K562 (cell line): ENCODE results near the gene KLF1. TPM values are rescaled to one million over a fixed set of nuclear protein-coding genes. Genes with fewer than 3 reads are reported as not detected.

Experiments
- ATAC-seq: fragments of 200-7000 bp; cut with Tn5 transposase; 3 replicates; pipeline ENCODE4 v1.9.1; 2020; ENCODE audit warnings: moderate library complexity
- BruUV-seq: library from RNA; stranded (reverse); fragments of 400-500 nt; replicated peaks from 2 replicates; lab custom pipeline; 2021; lab: Mats Ljungman, UMichigan
- CTCF ChIA-PET: fragments of 300-600 bp; formaldehyde crosslinking; extraction: SDS; loops from one replicate; lab custom pipeline; 2021; ENCODE audit warnings: low intra/inter-chr PET ratio; lab: Yijun Ruan, JAX
- POLR2A ChIA-PET: fragments of 300-600, 350-650 bp; sonication (Branson Sonifier 250); formaldehyde crosslinking; extraction: SDS; loops from one replicate; lab custom pipeline; 2021; ENCODE audit warnings: antibody characterized with exemption, inconsistent platforms; lab: Yijun Ruan, JAX
- DNase-seq, 4 experiments: peaks; one replicate each; pipeline versions ENCODE4 v3.0.0 to v3.0.0-alpha.2; 2011 to 2018; ENCODE audit warnings: low spot score in 3 of 4, mixed read lengths in 3 of 4; ENCODE audit errors: extremely low read depth in 1 of 4
- FAIRE-seq: peaks from 2 replicates; lab custom pipeline; 2011; peaks lifted over from hg19 to GRCh38; lab: Jason Lieb, UNC
- H2AFZ ChIP-seq: 2 replicates; pipeline ENCODE4 v1.6.0; 2011; ENCODE audit warnings: low read depth, low read length, control low read depth, inconsistent platforms
- H3K27ac ChIP-seq: fragments of 200-600 bp; 3 replicates; pipeline ENCODE4 v1.8.0; 2011; ENCODE audit warnings: low read depth, mild to moderate bottlenecking, control low read depth, inconsistent platforms, low read length, moderate library complexity, mixed read lengths; ENCODE audit errors: extremely low read depth
- H3K27me3 ChIP-seq, 2 experiments: fragments of 300-600 bp in 1 of 2; 2 replicates in 1 of 2; 3 replicates in 1 of 2; pipeline versions ENCODE4 v1.6.0 to v1.8.0; 2011; ENCODE audit warnings: inconsistent platforms in 2 of 2, low read length in 2 of 2, mild to moderate bottlenecking in 1 of 2, mixed read lengths in 1 of 2, moderate library complexity in 1 of 2; ENCODE audit not compliant: control insufficient read depth in 2 of 2, insufficient read depth in 2 of 2
- H3K36me3 ChIP-seq: fragments of 300-600 bp; 3 replicates; pipeline ENCODE4 v1.8.0; 2011; ENCODE audit warnings: mild to moderate bottlenecking, low read length, inconsistent platforms; ENCODE audit not compliant: control insufficient read depth, insufficient read depth
- H3K4me1 ChIP-seq, 2 experiments: fragments of 200-600 bp in 1 of 2; replicated peaks in 1 of 2; 2 replicates in 1 of 2; 3 replicates in 1 of 2; pipeline versions ENCODE4 v1.5.1 to v1.8.0; 2011; ENCODE audit warnings: inconsistent platforms in 2 of 2, low read length in 2 of 2, mild to moderate bottlenecking in 1 of 2, mixed read lengths in 1 of 2, moderate library complexity in 1 of 2; ENCODE audit not compliant: control insufficient read depth in 2 of 2, insufficient read depth in 2 of 2
- H3K4me2 ChIP-seq: 2 replicates; pipeline ENCODE4 v1.6.1; 2011; ENCODE audit warnings: low read length, control low read depth, inconsistent platforms, mixed read lengths; ENCODE audit not compliant: insufficient read depth
- H3K4me3 ChIP-seq: fragments of 200-600 bp; sonication (generic), shearing (Covaris generic); 2 replicates; pipeline ENCODE4 v1.5.1; 2016; ENCODE audit warnings: control low read depth, inconsistent platforms
- H3K79me2 ChIP-seq: fragments of 200-600 bp; 3 replicates; pipeline ENCODE4 v1.8.0; 2011; ENCODE audit warnings: low read length, inconsistent platforms; ENCODE audit not compliant: control insufficient read depth, insufficient read depth
- H3K9ac ChIP-seq, 2 experiments: 2 replicates each; pipeline versions ENCODE4 v1.6.0 to v1.6.1; 2011; ENCODE audit warnings: low read depth in 2 of 2, low read length in 2 of 2, control low read depth in 1 of 2, inconsistent platforms in 1 of 2, mild to moderate bottlenecking in 1 of 2, mixed read lengths in 1 of 2; ENCODE audit not compliant: insufficient read depth in 1 of 2
- H3K9me1 ChIP-seq: one replicate; pipeline ENCODE4 v1.6.0; 2011; ENCODE audit warnings: inconsistent platforms, mild to moderate bottlenecking, low read length, moderate library complexity; ENCODE audit not compliant: control insufficient read depth, insufficient read depth
- H3K9me3 ChIP-seq: replicated peaks from 2 replicates; pipeline ENCODE4 v1.5.1; 2011; ENCODE audit warnings: low read depth, low read length, inconsistent platforms; ENCODE audit not compliant: control insufficient read depth, insufficient read depth
- H4K20me1 ChIP-seq: replicated peaks from 2 replicates; pipeline ENCODE4 v1.6.1; 2011; ENCODE audit warnings: low read length, inconsistent platforms, mixed read lengths; ENCODE audit not compliant: control insufficient read depth, insufficient read depth
- IRF9 ChIP-seq: fragments of 450-650 bp; IDR thresholded peaks from 2 replicates; pipeline ENCODE4 v1.6.1; 2016; ENCODE audit warnings: missing biosample characterization, missing genetic modification characterization
- MED1 ChIP-seq: sonication (generic); formaldehyde crosslinking; IDR thresholded peaks from 2 replicates; pipeline ENCODE4 v1.8.1; 2023; ENCODE audit warnings: missing genetic modification reagents, borderline replicate concordance
- TAF15 ChIP-seq: fragments of 200-400 bp; formaldehyde crosslinking; IDR thresholded peaks from 2 replicates; pipeline ENCODE4 v1.6.1; 2017; ENCODE audit warnings: mild to moderate bottlenecking, low read depth, low read length, moderate library complexity
- TAF7 ChIP-seq: fragments of 450-650 bp; IDR thresholded peaks from 2 replicates; pipeline ENCODE4 v1.6.1; 2016; ENCODE audit warnings: missing genetic modification characterization, missing compliant biosample characterization
- TCF7L2 ChIP-seq: fragments of 150-350 bp; IDR thresholded peaks from 2 replicates; pipeline ENCODE4 v1.6.1; 2016; ENCODE audit warnings: low read depth, mild to moderate bottlenecking, low read length, moderate library complexity
- U2AF1 ChIP-seq: fragments of 200-400 bp; formaldehyde crosslinking; optimal IDR thresholded peaks from 2 replicates; pipeline ENCODE3; 2017; ENCODE audit warnings: mild to moderate bottlenecking, low read depth, low read length, moderate library complexity
- ZBTB2 ChIP-seq: fragments of 450-650 bp; IDR thresholded peaks from 2 replicates; pipeline ENCODE4 v1.6.1; 2016; ENCODE audit warnings: antibody characterized with exemption
- ZC3H8 ChIP-seq: fragments of 450-650 bp; IDR thresholded peaks from 2 replicates; pipeline ENCODE4 v1.6.1; 2017
- WGBS: fragments of 100-300 bp; shearing (Covaris generic); methylation state at CpG from one replicate; pipeline ENCODE4 v1.1.6; 2016; ENCODE audit warnings: low coverage, mixed read lengths; ENCODE audit not compliant: insufficient coverage; ENCODE audit errors: missing lambda C conversion rate; 5-methylcytosine and 5-hydroxymethylcytosine counted together
- in situ Hi-C: fragments of 300-500 bp; cut with MboI; formaldehyde crosslinking; loops from 4 replicates; pipeline ENCODE4 v1.15.0; 2018; ENCODE audit warnings: inconsistent platforms, mixed read lengths
- intact Hi-C: fragments of 100-400 bp; cut with micrococcal nuclease; formaldehyde crosslinking; loops from 2 replicates; pipeline ENCODE4 v1.14.2; 2022
- polyA plus RNA-seq, 8 experiments: library from polyadenylated mRNA; depleted of rRNA in 4 of 8; stranded (reverse) in 5 of 8; unstranded in 3 of 8; fragments of >200 nt; fragmentation: Nextera tagmentation in 2 of 8; fragmentation: Illumina TruSeq in 1 of 8; extraction: Ambion mirVana in 2 of 8; extraction: Trizol in 1 of 8; gene quantifications; 2 replicates each; pipeline versions ENCODE4 v1.2.1 to v1.2.3, GENCODE V29; 2011 to 2014; ENCODE audit warnings: inconsistent platforms in 1 of 8, missing spikeins in 1 of 8
- total RNA-seq, 7 experiments: library from RNA; depleted of rRNA in 6 of 7; stranded (reverse); fragments of >200 nt in 6 of 7; fragmentation: Illumina TruSeq in 2 of 7; extraction: Trizol in 2 of 7; gene quantifications; 2 replicates each; pipeline versions ENCODE4 v1.2.1 to v1.2.3, GENCODE V29; 2011 to 2021; ENCODE audit warnings: low replicate concordance in 1 of 7
- TF ChIP-seq, protein P1 (sequence below): fragments of 250-450 bp; sonication (Bioruptor Pico); IDR thresholded peaks from 2 replicates; pipeline ENCODE4 v1.5.0; 2022; ENCODE audit warnings: mild to moderate bottlenecking

Gene KLF1
- total and polyA plus RNA-seq, 9 of the 15 experiments (the other 6 are each of a cell fraction or from before 2014, with no cell fraction given) = 8.4 to 163 (median 47.3) TPM

DNA sequence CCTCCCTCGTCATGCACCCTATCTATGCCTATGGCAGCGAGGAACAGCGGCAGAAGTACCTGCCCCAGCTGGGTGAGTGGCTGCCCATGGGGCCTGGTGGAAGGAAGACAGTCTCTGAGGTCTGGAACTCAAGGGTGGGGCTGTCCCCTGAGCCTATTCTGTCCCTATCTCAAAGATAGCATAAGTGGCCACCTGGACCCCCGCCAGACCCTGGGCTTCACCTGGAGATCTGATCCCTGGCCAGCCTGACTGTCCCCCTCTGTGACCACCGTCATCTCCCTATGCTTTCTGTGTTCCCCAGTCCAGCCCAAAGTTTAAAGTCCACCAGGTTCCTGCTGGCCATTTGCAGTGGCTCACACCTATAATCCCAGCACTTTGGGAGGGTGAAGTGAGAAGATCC is 6.6 kb upstream of the KLF1 start:
- WGBS = 93% methylated on average over 5 of the region's 5 CpGs
- in situ Hi-C loops = no loop called here
- no peak overlapping the region for H3K4me3 ChIP-seq
- peaks cover 4 to 44% of the 10 kb centered on the region in 2 experiments; a peak in 4 of 5 replicates for H3K4me1 ChIP-seq
- BruUV-seq = no TSS peak
- H3K9me3 ChIP-seq = no peaks in the 10 kb centered on the region
- FAIRE-seq = no peak
- H3K79me2 ChIP-seq = peaks cover 13% of the 10 kb centered on the region
- DNase-seq = no peak
- peaks cover 5% of the 10 kb centered on the region; the same call in 1 of the 2 replicates for H4K20me1 ChIP-seq
- no peak overlapping the region for H2AFZ ChIP-seq
- H3K36me3 ChIP-seq = peaks cover 52% of the 10 kb centered on the region; the same call in 2 of the 3 replicates
- CTCF ChIA-PET = no interaction called here
- peak overlapping the region in 1 of 2 experiments; percentile 65; a peak in 2 of 4 replicates for H3K9ac ChIP-seq
- ATAC-seq = no peak
- H3K27ac ChIP-seq = no peak overlapping the region
- no peaks in the 10 kb centered on the region for H3K27me3 ChIP-seq
- TF ChIP-seq U2AF1 = no peak
- no peak for TF ChIP-seq ZC3H8
- no peak for TF ChIP-seq TCF7L2
- no peak for TF ChIP-seq TAF7
- TF ChIP-seq ZBTB2 = no peak
- no peak for TF ChIP-seq IRF9 (tag)
- no peak for TF ChIP-seq TAF15
- TF ChIP-seq, protein P1, sequence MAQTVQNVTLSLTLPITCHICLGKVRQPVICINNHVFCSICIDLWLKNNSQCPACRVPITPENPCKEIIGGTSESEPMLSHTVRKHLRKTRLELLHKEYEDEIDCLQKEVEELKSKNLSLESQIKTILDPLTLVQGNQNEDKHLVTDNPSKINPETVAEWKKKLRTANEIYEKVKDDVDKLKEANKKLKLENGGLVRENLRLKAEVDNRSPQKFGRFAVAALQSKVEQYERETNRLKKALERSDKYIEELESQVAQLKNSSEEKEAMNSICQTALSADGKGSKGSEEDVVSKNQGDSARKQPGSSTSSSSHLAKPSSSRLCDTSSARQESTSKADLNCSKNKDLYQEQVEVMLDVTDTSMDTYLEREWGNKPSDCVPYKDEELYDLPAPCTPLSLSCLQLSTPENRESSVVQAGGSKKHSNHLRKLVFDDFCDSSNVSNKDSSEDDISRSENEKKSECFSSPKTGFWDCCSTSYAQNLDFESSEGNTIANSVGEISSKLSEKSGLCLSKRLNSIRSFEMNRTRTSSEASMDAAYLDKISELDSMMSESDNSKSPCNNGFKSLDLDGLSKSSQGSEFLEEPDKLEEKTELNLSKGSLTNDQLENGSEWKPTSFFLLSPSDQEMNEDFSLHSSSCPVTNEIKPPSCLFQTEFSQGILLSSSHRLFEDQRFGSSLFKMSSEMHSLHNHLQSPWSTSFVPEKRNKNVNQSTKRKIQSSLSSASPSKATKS = no peak
- no peak for TF ChIP-seq MED1 (CRISPR knock-in tag)
- no peak overlapping the region for H3K4me2 ChIP-seq
- intact Hi-C loops = no loop called here
- H3K9me1 ChIP-seq = no peaks in the 10 kb centered on the region
- POLR2A ChIA-PET = interaction anchor here (0.6 to 1.2 kb wide), 4 partner anchors 9 to 49 kb away, joined by 3 to 8 read pairs (median 4); no protein-coding TSS in a partner anchor
